Esophagus squamous epithelium (tissue), 5 donors: ENCODE data around the gene TTYH1. TPM values are rescaled to one million over a fixed set of nuclear protein-coding genes. Genes with fewer than 3 reads are reported as not detected.
"Not testable (repeated sequence)": the region's sequence is repeated elsewhere in the genome, so short reads cannot be mapped to it uniquely, and the experiment has no call there.

Experiments
- DNase-seq: peaks from one replicate; lab custom pipeline; 2025; lab: John Stamatoyannopoulos, UW
- H3K27ac ChIP-seq, 4 donors: fragments of 200-600 bp; sonication (generic); one replicate each; pipeline ENCODE4 v1.5.1; 2016 to 2019; ENCODE audit warnings: mild to moderate bottlenecking in 1 of 4
- H3K27me3 ChIP-seq, 4 donors: fragments of 200-600 bp; sonication (generic); 1 replicate in 3 of 4; 2 replicates in 1 of 4; pipeline versions ENCODE4 v1.5.1 to v1.6.0; 2017 to 2021; ENCODE audit warnings: antibody characterized with exemption in 1 of 4
- H3K36me3 ChIP-seq, 3 donors: fragments of 200-600 bp; sonication (generic); one replicate each; pipeline ENCODE4 v1.5.1; 2016 to 2019
- H3K4me1 ChIP-seq, 3 donors: fragments of 200-600 bp; sonication (generic); one replicate each; pipeline ENCODE4 v1.5.1; 2017 to 2019
- H3K4me3 ChIP-seq, 4 donors: fragments of 200-600 bp; sonication (generic); 1 replicate in 3 of 4; 2 replicates in 1 of 4; pipeline ENCODE4 v1.5.1; 2016 to 2019; ENCODE audit warnings: mild to moderate bottlenecking in 2 of 4, moderate library complexity in 1 of 4
- H3K9me3 ChIP-seq, 3 donors: fragments of 200-600 bp; sonication (generic); one replicate each; pipeline ENCODE4 v1.5.1; 2016 to 2019
- CTCF ChIP-seq, 6 experiments: fragments of 450-650 bp in 4 of 6; fragments of 200-600 bp in 2 of 6; sonication (generic) in 2 of 6; IDR thresholded peaks; one replicate each; pipeline ENCODE4 v1.5.1; 2016 to 2019; ENCODE audit warnings: antibody characterized with exemption in 6 of 6, mild to moderate bottlenecking in 4 of 6, moderate library complexity in 4 of 6
- POLR2A ChIP-seq, 4 donors: fragments of 450-650 bp; IDR thresholded peaks; one replicate each; pipeline ENCODE4 v1.6.1; 2017; ENCODE audit warnings: antibody characterized with exemption in 4 of 4, mild to moderate bottlenecking in 4 of 4, moderate library complexity in 3 of 4
- WGBS, 2 donors: methylation state at CpG; one replicate each; pipeline ENCODE4 v1.1.5; 2018; 5-methylcytosine and 5-hydroxymethylcytosine counted together
- intact Hi-C: fragments of 100-400 bp; cut with DNase I; formaldehyde crosslinking; loops from one replicate; pipeline ENCODE4 v1.15.0; 2022
- total RNA-seq, 4 donors: library from RNA; depleted of rRNA; stranded (reverse); fragments of >200 nt; gene quantifications; one replicate each; pipeline ENCODE4 v1.1.0, GENCODE V29; 2016
- donor health status: DM: yes; HTN: yes; CAD: no.

Gene TTYH1
- total RNA-seq, 4 donors from 2014 or later = 0.44 to 4.4 (median 2.0) TPM; not detected in 1

GRCh38 chr19:54373781-54374631, 41.3 kb upstream of the TTYH1 start:
- H3K27me3 ChIP-seq = peaks cover 0 to 6% (median 0%) of the 10 kb centered on the region in 4 donors
- intact Hi-C loops = no loop called here
- WGBS, 2 donors = 71 to 72% methylated on average over 11 to 13 of the region's 16 CpGs
- H3K36me3 ChIP-seq = no peaks in the 10 kb centered on the region
- DNase-seq = no peak
- no peaks in the 10 kb centered on the region for H3K4me1 ChIP-seq
- peak overlapping the region in 2 of 4 donors; percentile 29 to 49 for H3K27ac ChIP-seq
- no peak for TF ChIP-seq CTCF (IDR thresholded peaks at IDR 0.05)
- no peak for TF ChIP-seq POLR2A (IDR thresholded peaks at IDR 0.05)
- H3K4me3 ChIP-seq = no peak overlapping the region
- H3K9me3 ChIP-seq = no peaks in the 10 kb centered on the region

- H3K4me3 ChIP-seq, H3K4me1 ChIP-seq, DNase-seq, intact Hi-C loops, H3K36me3 ChIP-seq, H3K9me3 ChIP-seq: not testable (repeated sequence)
- 69% methylated on average over 8 to 11 of the region's 28 CpGs for WGBS, 2 donors
- peaks cover 0 to 13% (median 0%) of the 10 kb centered on the region in 4 donors for H3K27me3 ChIP-seq
- H3K27ac ChIP-seq = peak overlapping the region in 3 of 4 donors; percentile 14 to 49 (median 44)
These were observed 39.9 kb upstream of the TTYH1 start for GRCh38 chr19:54375181-54375938.

- Histone ChIP-seq H3K27ac (peak overlapping the region in 1 of 4 donors; percentile 13), H3K36me3 (no peaks in the 10 kb centered on the region), H3K27me3 (peaks cover 0 to 20% (median 0%) of the 10 kb centered on the region in 4 donors), H3K4me3 (no peak overlapping the region), H3K4me1 (no peaks in the 10 kb centered on the region), H3K9me3 (no peaks in the 10 kb centered on the region)
- DNase-seq = no peak
- TF ChIP-seq POLR2A (IDR thresholded peaks at IDR 0.05) = no peak
- no peak for TF ChIP-seq CTCF (IDR thresholded peaks at IDR 0.05)
- 59 to 61% methylated on average over 11 of the region's 11 CpGs for WGBS, 2 donors
- intact Hi-C loops = no loop called here
These were observed 38.5 kb upstream of the TTYH1 start for GRCh38 chr19:54376610-54377285.

GRCh38 chr19:54379187-54379678, 36.0 kb upstream of the TTYH1 start:
- H3K27me3 ChIP-seq = peaks cover 0 to 14% (median 0%) of the 10 kb centered on the region in 4 donors
- no peaks in the 10 kb centered on the region for H3K9me3 ChIP-seq
- H3K4me3 ChIP-seq = no peak overlapping the region
- no peaks in the 10 kb centered on the region for H3K4me1 ChIP-seq
- H3K27ac ChIP-seq = peak overlapping the region in 2 of 4 donors; percentile 38 to 62
- H3K36me3 ChIP-seq = no peaks in the 10 kb centered on the region
- intact Hi-C loops = no loop called here
- no peak for DNase-seq
- WGBS, 2 donors = 54 to 60% methylated on average over 4 of the region's 5 CpGs
- no peak for TF ChIP-seq CTCF (IDR thresholded peaks at IDR 0.05)
- no peak for TF ChIP-seq POLR2A (IDR thresholded peaks at IDR 0.05)

- Histone ChIP-seq H3K36me3 (no peaks in the 10 kb centered on the region), H3K4me3 (no peak overlapping the region), H3K9me3 (no peaks in the 10 kb centered on the region), H3K27ac (no peak overlapping the region), H3K4me1 (no peaks in the 10 kb centered on the region), H3K27me3 (peaks cover 0 to 20% (median 0%) of the 10 kb centered on the region in 4 donors)
- TF ChIP-seq POLR2A (IDR thresholded peaks at IDR 0.05) (no peak), CTCF (IDR thresholded peaks at IDR 0.05) (no peak)
- no peak for DNase-seq
- intact Hi-C loops = no loop called here
- 62 to 71% methylated on average over 2 of the region's 2 CpGs for WGBS, 2 donors
These were observed 34.4 kb upstream of the TTYH1 start for GRCh38 chr19:54380897-54381296.

- DNase-seq, H3K36me3 ChIP-seq, H3K9me3 ChIP-seq, H3K4me3 ChIP-seq, H3K4me1 ChIP-seq, intact Hi-C loops: not testable (repeated sequence)
- Histone ChIP-seq H3K27me3 (peaks cover 0 to 30% (median 0%) of the 10 kb centered on the region in 4 donors), H3K27ac (peak overlapping the region in 1 of 4 donors; percentile 21)
- WGBS, 2 donors = 70 to 77% methylated on average over 13 of the region's 13 CpGs
These were observed 33.2 kb upstream of the TTYH1 start for GRCh38 chr19:54382041-54382440.
